GM18867 (cell line): ENCODE measurements around the gene PTPN4.
"Not testable (repeated sequence)": the region's sequence is repeated elsewhere in the genome, so short reads cannot be mapped to it uniquely, and the experiment has no call there.

Experiments used
- ATAC-seq: cut with Tn5 transposase; IDR thresholded peaks from one replicate; pipeline ENCODE4 v1.9.1; 2021; ENCODE audit warnings: mild to moderate bottlenecking, moderate library complexity; ENCODE audit not compliant: unreplicated experiment

Gene PTPN4

GRCh38 chr2:119764832-119765231 is 5.1 kb downstream of the PTPN4 start:
- no peak for ATAC-seq

GRCh38 chr2:119765433-119766002 is 5.8 kb downstream of the PTPN4 start:
- ATAC-seq = no peak

- ATAC-seq = no peak
Observed at GRCh38 chr2:119766944-119767343, 7.2 kb downstream of the PTPN4 start.

DNA sequence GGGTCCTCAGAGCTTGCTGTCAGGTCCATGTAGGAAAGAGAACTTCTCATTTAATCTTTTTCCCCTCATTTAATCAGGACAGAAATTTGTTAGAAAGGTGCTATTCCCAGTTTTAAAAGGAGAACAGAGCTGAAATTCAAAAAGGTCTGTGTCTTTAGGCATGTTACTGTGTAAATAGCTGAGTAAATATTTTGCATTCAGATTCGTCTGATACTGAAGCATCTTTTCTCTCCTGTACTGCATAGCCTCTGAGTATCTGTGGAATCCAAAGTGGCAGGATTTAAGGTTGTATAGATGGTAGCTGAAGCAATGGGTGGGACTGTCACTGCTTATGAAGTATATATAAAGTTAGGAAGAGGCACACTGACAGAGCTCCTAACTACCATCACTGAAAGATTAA is 9.0 kb downstream of the PTPN4 start:
- no peak for ATAC-seq

DNA sequence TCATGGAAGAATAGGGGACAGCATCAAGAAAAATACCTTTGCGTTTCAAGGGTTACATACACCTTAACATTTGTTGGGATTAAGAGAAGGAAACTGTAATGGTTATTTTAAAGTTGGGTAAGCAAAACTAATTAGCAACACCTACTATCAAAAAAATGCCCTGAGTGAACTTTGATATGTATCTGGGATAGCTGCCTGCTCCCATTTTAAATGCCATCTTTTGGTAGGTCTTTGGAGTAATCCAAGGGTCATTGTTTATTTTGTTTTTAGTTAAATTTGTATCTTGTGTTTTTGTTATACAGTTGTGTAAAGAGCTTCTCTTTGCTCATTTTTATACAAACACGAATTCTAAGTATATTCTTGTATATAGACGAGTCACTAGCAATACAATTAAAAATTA is 9.9 kb downstream of the PTPN4 start:
- no peak for ATAC-seq

GRCh38 chr2:119771331-119771730 is 11.6 kb downstream of the PTPN4 start:
- ATAC-seq = no peak

GRCh38 chr2:119772128-119772527 is 12.4 kb downstream of the PTPN4 start:
- ATAC-seq = no peak

DNA sequence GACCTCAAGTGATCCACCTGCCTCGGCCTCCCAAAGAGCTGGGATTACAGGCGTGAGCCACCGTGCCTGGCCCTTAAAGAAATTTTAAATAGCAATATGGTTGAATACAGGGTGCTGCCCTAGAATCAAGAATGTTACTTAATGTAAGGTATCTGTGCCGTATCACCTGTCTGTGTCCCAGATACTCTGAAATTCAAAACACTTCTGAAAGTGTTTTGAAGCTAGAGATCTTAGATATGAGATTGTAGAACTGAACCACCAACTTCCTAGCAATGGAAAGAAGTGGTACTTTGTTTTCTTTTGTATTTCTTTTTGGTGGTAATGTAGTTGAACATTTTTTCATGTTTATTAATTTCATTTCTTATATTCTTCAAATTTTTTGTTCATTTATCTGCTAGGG is 13.0 kb downstream of the PTPN4 start:
- no peak for ATAC-seq

DNA sequence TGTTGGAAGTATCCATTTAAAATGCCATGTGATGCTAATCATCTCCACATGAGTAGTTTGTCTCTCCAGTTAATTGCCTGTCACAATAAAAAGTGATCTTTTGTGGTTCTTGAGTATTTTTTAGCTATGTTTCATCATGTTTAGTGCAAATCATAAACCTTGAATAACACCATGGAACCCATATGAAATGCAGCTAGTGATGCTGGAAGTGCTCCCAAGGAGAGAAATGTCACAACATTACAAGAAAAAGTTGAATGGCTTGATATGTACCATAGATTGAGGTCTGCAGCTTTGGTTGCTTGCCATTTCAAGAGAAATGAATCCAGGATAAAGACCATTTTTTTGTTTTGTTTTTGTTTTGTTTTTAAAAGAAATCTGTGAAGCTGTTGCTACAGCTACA is 14.3 kb downstream of the PTPN4 start:
- no peak for ATAC-seq

DNA sequence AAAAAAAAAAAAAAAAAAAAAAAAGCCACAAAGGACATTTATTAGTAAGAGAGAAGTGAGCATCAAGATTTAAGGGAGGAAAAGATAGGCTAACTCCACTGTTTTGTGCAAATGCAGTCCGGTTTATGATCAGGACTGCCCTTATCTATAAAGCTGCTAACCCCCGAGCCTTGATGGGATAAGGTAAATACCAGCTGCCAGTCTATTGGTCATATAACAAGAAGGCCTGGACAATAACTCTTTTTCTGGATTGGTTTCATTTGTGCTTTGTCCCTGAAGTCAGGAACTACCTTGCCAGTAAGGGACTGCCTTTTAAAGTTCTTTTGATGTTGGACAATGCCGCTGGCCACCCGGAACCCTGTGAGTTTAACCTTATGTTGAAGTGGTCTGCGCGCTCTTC is 15.4 kb downstream of the PTPN4 start:
- ATAC-seq = no peak

DNA sequence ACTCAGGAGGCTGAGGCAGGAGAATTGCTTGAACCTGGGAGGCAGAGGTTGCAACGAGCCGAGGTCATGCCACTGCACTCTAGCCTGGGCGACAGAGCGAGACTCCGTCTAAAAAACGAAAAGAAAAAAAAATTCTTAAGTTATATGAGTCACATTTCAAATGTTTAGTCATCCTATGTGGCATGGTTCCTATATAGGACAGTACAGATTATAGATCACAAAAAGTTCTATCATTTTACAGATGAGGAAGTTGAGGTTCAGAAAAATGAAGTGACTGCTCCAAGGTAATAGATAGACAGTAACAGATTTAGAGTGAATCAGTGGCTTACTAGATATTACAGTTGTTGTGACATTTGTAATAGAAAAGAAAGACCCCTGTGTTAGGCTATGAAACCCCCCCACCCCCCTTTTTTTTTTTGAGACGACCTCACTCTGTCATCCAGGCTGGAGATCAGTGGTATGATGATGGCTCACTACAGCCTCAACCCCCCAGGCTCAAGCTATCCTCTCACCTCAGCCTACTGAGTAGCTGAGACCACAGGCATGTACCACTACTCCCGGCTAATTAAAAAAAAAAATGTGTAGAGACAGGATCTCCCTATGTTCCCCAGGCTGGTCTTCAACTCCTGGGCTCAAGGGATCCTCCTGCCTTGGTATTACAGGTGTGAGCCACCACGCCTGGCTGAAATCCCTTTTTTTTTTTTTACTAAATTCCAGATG is 22.7 kb downstream of the PTPN4 start:
- no peak for ATAC-seq

DNA sequence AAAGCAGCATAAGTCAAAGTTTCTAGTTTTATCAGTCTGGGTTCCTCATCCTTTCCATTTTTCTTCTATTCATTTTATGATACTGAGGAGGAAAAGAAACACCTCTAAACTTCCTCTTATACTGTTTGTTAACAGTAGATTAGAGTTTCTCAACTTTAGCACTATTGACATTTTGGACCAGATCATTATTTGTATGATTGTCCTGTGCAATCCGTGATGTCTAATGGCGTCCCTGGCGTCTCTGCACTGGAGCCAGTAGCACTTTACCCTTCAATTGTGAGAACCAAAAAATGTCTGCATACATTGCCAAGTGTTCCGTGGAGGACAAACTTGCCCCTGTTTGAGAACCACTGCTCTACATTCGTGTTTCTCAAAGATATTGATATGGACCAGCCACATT is 25.2 kb downstream of the PTPN4 start:
- ATAC-seq = no peak

GRCh38 chr2:119786295-119786694 is 26.6 kb downstream of the PTPN4 start:
- no peak for ATAC-seq

DNA sequence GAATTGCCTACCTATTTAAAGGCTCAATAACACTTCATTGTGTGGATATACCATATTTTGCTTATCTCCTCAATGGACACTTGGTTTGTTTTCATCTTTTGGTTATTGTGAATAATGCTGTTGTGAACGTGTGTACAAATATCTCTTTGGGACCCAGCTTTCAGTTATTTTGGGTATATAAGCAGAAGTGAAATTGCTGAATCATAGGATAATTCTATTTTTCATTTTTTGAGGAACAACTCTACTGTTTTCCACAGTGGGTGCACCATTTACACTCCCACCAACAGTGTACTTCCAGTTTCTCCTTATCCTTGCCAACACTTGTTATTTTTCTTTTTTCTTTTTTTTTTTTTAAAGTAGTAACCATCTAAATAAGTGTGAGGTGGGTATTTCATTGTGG is 29.0 kb downstream of the PTPN4 start:
- no peak for ATAC-seq

DNA sequence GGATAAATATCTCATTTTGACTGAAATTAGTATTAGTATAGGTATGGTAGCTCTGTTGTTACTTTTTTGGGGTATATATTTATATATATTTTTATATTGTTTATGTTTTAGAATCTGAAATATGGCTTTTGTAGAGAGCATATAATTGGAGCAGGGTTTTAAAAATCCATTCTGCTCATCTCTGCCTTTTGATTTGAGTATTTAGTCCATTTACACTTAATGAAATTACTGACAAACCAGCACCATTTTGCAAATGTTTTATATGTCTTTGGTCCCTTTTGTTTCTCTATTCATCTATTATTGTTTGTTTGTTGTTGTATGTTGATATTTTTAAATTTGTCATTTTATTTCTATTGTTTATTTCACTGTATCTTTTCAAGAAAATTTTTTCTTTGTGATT is 30.7 kb downstream of the PTPN4 start:
- ATAC-seq = no peak

DNA sequence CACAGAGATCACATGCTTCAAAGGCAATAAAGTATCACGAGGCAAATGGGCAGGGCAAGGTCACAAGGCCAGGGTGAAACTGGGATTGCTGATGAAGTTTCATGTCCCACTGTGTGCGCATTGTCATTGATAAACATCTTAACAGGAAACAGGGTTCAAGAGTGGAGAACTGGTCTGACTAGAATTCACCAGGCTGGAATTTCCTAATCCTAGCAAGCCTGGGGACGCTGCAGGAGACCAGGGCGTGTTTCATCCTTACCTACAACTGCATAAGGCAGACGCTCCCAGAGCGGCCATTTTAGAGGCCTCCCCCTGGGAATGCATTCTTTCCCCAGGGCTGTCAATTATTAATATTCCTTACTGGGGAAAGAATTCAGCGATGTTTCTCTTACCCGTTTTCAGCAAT is 33.2 kb downstream of the PTPN4 start:
- ATAC-seq = no peak

- ATAC-seq = no peak
Observed at GRCh38 chr2:119794237-119794636, 34.5 kb downstream of the PTPN4 start.

DNA sequence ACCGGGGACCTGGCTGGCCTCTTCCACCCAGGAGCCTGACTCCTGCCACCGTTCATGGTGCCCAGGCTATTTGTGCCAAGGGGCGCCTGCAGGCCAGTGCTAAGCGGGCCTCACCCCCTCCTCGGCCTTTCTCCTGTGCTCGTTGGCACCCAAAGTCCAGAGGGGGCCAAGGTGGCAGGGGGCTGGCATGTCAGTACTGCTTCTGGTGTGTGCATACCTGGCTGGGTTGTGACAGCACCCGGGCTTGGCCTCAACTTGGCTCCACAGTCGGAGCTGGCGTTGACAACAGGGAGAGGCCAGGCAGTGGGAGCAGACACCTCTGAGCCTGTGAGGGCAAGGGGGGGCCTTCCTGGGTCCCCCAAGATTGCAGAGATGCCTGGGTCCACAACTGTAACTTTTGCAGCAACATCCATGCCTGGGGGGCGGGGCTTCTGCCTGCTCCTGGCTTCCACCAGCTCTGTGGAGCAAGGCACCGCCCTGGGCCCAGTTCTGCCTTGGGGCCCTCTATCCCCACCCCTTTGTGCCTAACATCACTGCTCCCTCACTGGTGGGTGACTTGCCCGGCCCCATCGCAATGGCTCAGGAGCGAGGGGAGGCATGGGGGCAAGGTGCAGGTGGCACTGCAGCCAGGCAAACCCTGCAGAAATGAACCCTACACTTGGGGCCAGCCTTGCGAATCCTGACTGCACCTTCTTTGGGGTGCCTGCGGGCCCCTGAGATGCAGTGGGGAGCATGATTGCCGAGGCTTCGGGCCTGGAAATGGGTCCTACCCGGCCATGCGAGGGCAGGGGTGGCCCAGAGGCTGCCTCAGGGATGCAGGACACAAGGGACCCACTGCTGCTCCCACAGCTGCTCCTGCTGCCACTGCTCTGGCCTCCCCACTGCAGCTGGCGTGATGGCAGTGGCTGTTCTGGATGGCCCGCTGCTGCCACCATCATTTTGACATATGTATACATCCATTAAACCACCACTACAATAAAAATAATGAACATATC is 35.9 kb downstream of the PTPN4 start:
- ATAC-seq = no peak

GRCh38 chr2:119800376-119800902 is 40.7 kb downstream of the PTPN4 start:
- no peak for ATAC-seq

- ATAC-seq = no peak
Observed at GRCh38 chr2:119801040-119801439, 41.3 kb downstream of the PTPN4 start.

DNA sequence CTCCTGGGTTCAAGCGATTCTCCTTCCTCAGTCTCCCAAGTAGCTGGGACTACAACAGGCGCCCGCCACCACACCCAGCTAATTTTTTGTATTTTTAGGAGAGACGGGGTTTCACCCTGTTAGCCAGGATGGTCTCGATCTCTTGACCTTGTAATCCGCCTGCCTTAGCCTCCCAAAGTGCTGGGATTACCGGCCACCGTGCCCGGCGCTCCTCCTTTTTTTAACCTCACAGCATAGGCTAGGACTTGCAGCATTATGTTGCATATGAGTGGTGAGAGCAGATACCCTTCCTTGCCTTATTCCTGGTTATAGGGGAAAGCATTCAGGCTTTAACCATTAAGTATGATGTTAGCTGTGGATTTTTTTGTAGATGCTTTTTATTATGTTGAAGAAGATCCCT is 42.3 kb downstream of the PTPN4 start:
- not testable (repeated sequence) for ATAC-seq
